Tibial nerve (tissue), 4 donors: ENCODE results near the gene SEMA3F. TPM values are rescaled to one million over a fixed set of nuclear protein-coding genes. Genes with fewer than 3 reads are reported as not detected.

Experiments
- DNase-seq, 2 donors: peaks; one replicate each; pipeline ENCODE4 v3.0.0-alpha.2; 2019; ENCODE audit warnings: low spot score in 2 of 2
- H3K27ac ChIP-seq, 4 donors: fragments of 200-600 bp; sonication (generic) in 3 of 4; one replicate each; pipeline ENCODE4 v1.5.1; 2017 to 2019; ENCODE audit warnings: mild to moderate bottlenecking in 1 of 4
- H3K27me3 ChIP-seq, 2 donors: fragments of 200-600 bp; sonication (generic) in 1 of 2; one replicate each; pipeline versions ENCODE4 v1.5.1 to v1.6.0; 2017 to 2019
- H3K36me3 ChIP-seq, 3 donors: fragments of 200-600 bp; sonication (generic); one replicate each; pipeline ENCODE4 v1.5.1; 2018 to 2019
- H3K4me1 ChIP-seq, 4 donors: fragments of 200-600 bp; sonication (generic) in 3 of 4; one replicate each; pipeline ENCODE4 v1.5.1; 2017 to 2019
- H3K4me3 ChIP-seq, 4 donors: fragments of 200-600 bp; sonication (generic) in 3 of 4; one replicate each; pipeline ENCODE4 v1.5.1; 2017 to 2019; ENCODE audit warnings: mild to moderate bottlenecking in 1 of 4, moderate library complexity in 1 of 4
- H3K9me3 ChIP-seq, 4 donors: fragments of 200-600 bp; sonication (generic) in 3 of 4; one replicate each; pipeline ENCODE4 v1.5.1; 2017 to 2019
- CTCF ChIP-seq, 5 experiments: fragments of 200-600 bp in 3 of 5; fragments of 450-650 bp in 2 of 5; sonication (generic) in 3 of 5; IDR thresholded peaks; one replicate each; pipeline ENCODE4 v1.5.1; 2016 to 2019; ENCODE audit warnings: antibody characterized with exemption in 5 of 5, mild to moderate bottlenecking in 3 of 5, moderate library complexity in 2 of 5
- EP300 ChIP-seq, 2 donors: sonication (generic); formaldehyde crosslinking; IDR thresholded peaks; one replicate each; pipeline ENCODE4 v1.6.1; 2017; ENCODE audit warnings: antibody characterized with exemption in 2 of 2, mild to moderate bottlenecking in 1 of 2
- POLR2A ChIP-seq, 2 donors: fragments of 450-650 bp; IDR thresholded peaks; one replicate each; pipeline ENCODE4 v1.6.1; 2017; ENCODE audit warnings: antibody characterized with exemption in 2 of 2, mild to moderate bottlenecking in 2 of 2, moderate library complexity in 2 of 2
- WGBS, 2 donors: methylation state at CpG; one replicate each; pipeline ENCODE4 v1.1.5; 2018; 5-methylcytosine and 5-hydroxymethylcytosine counted together
- total RNA-seq, 4 donors: library from RNA; depleted of rRNA; stranded (reverse); fragments of >200 nt; gene quantifications; one replicate each; pipeline ENCODE4 v1.1.0, GENCODE V29; 2016

SEMA3F gene
- total RNA-seq, 4 donors from 2014 or later, result 14.4 to 58.5 (median 17.4) TPM

DNA sequence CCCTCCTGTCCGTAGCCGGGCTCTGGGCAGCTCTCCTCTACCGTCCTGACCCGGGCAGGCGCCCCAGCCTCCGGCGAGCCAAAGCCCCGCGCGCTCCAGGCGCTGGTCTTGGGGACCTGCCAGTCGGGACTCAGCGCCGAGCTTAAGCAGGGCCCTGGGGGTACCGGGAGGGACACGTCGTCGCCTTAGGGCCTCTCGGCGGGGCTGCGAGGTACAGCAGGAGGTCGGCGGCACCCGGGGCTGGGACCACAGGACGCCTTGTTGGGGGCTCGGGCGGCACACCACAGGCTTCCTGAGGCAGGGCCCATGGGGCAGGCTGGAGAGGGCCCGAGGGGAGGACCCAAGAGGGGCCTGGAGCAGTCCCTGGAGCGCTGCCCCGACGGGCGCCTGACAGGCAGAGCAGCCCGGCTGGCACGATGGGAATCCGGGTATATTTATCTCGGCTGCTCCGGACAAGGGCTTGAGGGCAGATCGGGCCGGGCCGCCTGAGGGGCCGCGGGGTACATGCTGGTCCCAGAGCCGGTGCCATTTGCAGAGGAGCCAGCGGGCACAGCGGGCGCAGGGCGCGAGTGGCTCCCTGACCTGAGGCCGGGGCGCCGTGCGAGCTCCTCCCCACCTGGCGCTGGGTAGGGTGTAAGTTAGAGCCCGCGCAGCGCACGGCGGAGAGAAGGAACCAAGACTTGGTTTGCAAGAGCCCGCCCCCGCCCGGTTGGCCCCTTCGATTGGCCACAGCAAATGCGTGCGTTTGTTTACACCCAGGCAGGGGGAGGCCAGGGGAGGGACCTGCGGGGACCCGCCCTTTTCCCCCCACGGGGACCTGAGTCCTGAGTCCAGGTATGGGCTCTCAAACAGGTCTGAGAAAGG, 50.5 kb downstream of the SEMA3F start:
- 5 to 16% methylated on average over 22 to 44 of the region's 67 CpGs for WGBS, 2 donors
- peak overlapping the region in 1 of 4 donors; percentile 66 for H3K27ac ChIP-seq
- H3K36me3 ChIP-seq, result no peaks in the 10 kb centered on the region
- H3K4me3 ChIP-seq, result peak overlapping the region; percentile 31 to 57 (median 44)
- H3K4me1 ChIP-seq, result peaks cover 0 to 22% (median 10%) of the 10 kb centered on the region in 4 donors
- no peaks in the 10 kb centered on the region for H3K9me3 ChIP-seq
- no peak for TF ChIP-seq EP300 (IDR thresholded peaks at IDR 0.05)
- no peak for TF ChIP-seq CTCF (IDR thresholded peaks at IDR 0.05)
- TF ChIP-seq POLR2A (IDR thresholded peaks at IDR 0.05), result no peak
- no peak for DNase-seq
- peaks cover 0 to 53% of the 10 kb centered on the region in 2 donors for H3K27me3 ChIP-seq

GRCh38 chr3:50207359-50208042, 52.4 kb downstream of the SEMA3F start:
- 89 to 93% methylated on average over 17 of the region's 17 CpGs for WGBS, 2 donors
- peaks cover 0 to 28% (median 13%) of the 10 kb centered on the region in 4 donors for H3K4me1 ChIP-seq
- H3K4me3 ChIP-seq, result no peak overlapping the region
- no peak for TF ChIP-seq EP300 (IDR thresholded peaks at IDR 0.05)
- no peak for TF ChIP-seq POLR2A (IDR thresholded peaks at IDR 0.05)
- no peak for TF ChIP-seq CTCF (IDR thresholded peaks at IDR 0.05)
- no peak overlapping the region for H3K27ac ChIP-seq
- DNase-seq, result no peak
- H3K9me3 ChIP-seq, result no peaks in the 10 kb centered on the region
- H3K36me3 ChIP-seq, result no peaks in the 10 kb centered on the region
- H3K27me3 ChIP-seq, result peaks cover 0 to 38% of the 10 kb centered on the region in 2 donors

GRCh38 chr3:50208677-50209344, 53.7 kb downstream of the SEMA3F start:
- Histone ChIP-seq H3K4me1 (peaks cover 0 to 42% (median 17%) of the 10 kb centered on the region in 4 donors), H3K9me3 (no peaks in the 10 kb centered on the region), H3K36me3 (no peaks in the 10 kb centered on the region), H3K27me3 (peaks cover 0 to 27% of the 10 kb centered on the region in 2 donors), H3K27ac (no peak overlapping the region), H3K4me3 (no peak overlapping the region)
- DNase-seq, result no peak
- no peak for TF ChIP-seq EP300 (IDR thresholded peaks at IDR 0.05)
- no peak for TF ChIP-seq POLR2A (IDR thresholded peaks at IDR 0.05)
- no peak for TF ChIP-seq CTCF (IDR thresholded peaks at IDR 0.05)
- 55 to 56% methylated on average over 10 to 12 of the region's 14 CpGs for WGBS, 2 donors

- no peak for DNase-seq
- Histone ChIP-seq H3K36me3 (no peaks in the 10 kb centered on the region), H3K27me3 (peaks cover 0 to 14% of the 10 kb centered on the region in 2 donors), H3K4me1 (peaks cover 0 to 42% (median 15%) of the 10 kb centered on the region in 4 donors), H3K4me3 (no peak overlapping the region), H3K9me3 (no peaks in the 10 kb centered on the region), H3K27ac (no peak overlapping the region)
- TF ChIP-seq EP300 (IDR thresholded peaks at IDR 0.05) (no peak), POLR2A (IDR thresholded peaks at IDR 0.05) (no peak), CTCF (IDR thresholded peaks at IDR 0.05) (no peak)
- WGBS, 2 donors, result 81 to 85% methylated on average over 4 to 5 of the region's 5 CpGs
Measured at GRCh38 chr3:50210176-50210509, 55.0 kb downstream of the SEMA3F start.
